HEK293T (cell line): ENCODE data around the gene LRRC75A.

ENCODE experiments used
- ARNT ChIP-seq: fragments of 450-650 bp; IDR thresholded peaks from 2 replicates; pipeline ENCODE4 v1.6.1; 2017; ENCODE audit warnings: mild to moderate bottlenecking
- BHLHE40 ChIP-seq: fragments of 450-650 bp; IDR thresholded peaks from 2 replicates; pipeline ENCODE4 v1.6.1; 2016; ENCODE audit warnings: mild to moderate bottlenecking, moderate library complexity, borderline replicate concordance
- ELF4 ChIP-seq: fragments of 450-650 bp; IDR thresholded peaks from 2 replicates; pipeline ENCODE4 v1.6.1; 2017; ENCODE audit warnings: antibody characterized with exemption
- FOXA1 ChIP-seq: fragments of 450-650 bp; IDR thresholded peaks from 2 replicates; pipeline ENCODE4 v1.6.1; 2016; ENCODE audit warnings: mild to moderate bottlenecking
- FOXK2 ChIP-seq: fragments of 450-650 bp; IDR thresholded peaks from 2 replicates; pipeline ENCODE4 v1.6.1; 2016; ENCODE audit warnings: mild to moderate bottlenecking
- FOXM1 ChIP-seq: fragments of 450-650 bp; IDR thresholded peaks from 2 replicates; pipeline ENCODE4 v1.6.1; 2017; ENCODE audit warnings: mild to moderate bottlenecking, borderline replicate concordance
- LEF1 ChIP-seq: fragments of 450-650 bp; IDR thresholded peaks from 2 replicates; pipeline ENCODE4 v1.6.1; 2017; ENCODE audit warnings: mild to moderate bottlenecking, borderline replicate concordance
- SP1 ChIP-seq: fragments of 450-650 bp; IDR thresholded peaks from 2 replicates; pipeline ENCODE4 v1.6.1; 2017
- SUZ12 ChIP-seq: fragments of 450-650 bp; IDR thresholded peaks from 2 replicates; pipeline ENCODE4 v1.6.1; 2016; ENCODE audit warnings: mild to moderate bottlenecking
- TARDBP ChIP-seq: fragments of 450-650 bp; IDR thresholded peaks from 2 replicates; pipeline ENCODE4 v1.6.1; 2016
- ZNF384 ChIP-seq: fragments of 450-650 bp; IDR thresholded peaks from 2 replicates; pipeline ENCODE4 v1.6.1; 2016
- TF ChIP-seq, protein P1 (sequence below): fragments of 450-650 bp; IDR thresholded peaks from 2 replicates; pipeline ENCODE4 v1.6.1; 2016

DNA sequence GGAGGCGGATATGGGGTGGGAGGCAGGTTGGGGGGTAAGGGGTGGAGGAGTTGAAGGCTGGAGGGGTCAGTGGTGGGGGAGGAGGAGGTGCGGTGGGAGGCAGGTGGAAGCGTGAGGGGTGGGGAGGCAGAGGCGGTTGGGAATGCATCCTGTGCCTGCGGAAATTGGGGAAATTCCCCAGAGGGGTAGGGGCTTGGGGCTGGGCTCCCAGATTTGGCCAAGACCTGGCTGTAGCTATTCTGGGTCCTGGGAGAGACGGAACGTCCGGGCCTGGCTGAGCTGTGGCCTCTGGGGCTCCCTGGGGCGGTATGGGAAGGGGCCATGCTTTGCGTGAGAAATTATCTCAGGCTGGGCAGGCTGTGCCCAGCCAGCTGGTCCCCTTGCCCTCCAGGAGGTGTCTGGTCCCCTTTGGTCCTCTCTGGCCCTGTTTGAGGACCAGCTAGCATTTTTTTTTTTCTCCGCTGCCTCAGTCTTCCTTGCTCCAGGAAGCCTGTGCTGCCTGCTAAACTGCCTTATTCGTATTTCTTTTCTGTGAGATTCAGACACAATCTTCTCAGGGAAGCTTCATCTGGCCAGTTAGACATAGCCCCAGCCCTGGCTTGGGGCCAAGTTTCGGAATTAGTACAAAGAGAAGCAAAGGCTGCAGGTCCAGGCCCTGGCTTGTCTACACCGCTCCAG, 83.9 kb downstream of the LRRC75A start:
- TF ChIP-seq ZNF384, result no peak
- no peak for TF ChIP-seq TARDBP
- TF ChIP-seq, protein P1, sequence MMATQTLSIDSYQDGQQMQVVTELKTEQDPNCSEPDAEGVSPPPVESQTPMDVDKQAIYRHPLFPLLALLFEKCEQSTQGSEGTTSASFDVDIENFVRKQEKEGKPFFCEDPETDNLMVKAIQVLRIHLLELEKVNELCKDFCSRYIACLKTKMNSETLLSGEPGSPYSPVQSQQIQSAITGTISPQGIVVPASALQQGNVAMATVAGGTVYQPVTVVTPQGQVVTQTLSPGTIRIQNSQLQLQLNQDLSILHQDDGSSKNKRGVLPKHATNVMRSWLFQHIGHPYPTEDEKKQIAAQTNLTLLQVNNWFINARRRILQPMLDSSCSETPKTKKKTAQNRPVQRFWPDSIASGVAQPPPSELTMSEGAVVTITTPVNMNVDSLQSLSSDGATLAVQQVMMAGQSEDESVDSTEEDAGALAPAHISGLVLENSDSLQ, result no peak
- no peak for TF ChIP-seq SP1
- no peak for TF ChIP-seq ELF4
- no peak for TF ChIP-seq FOXK2
- TF ChIP-seq FOXM1, result no peak
- no peak for TF ChIP-seq SUZ12
- TF ChIP-seq LEF1, result no peak
- TF ChIP-seq ARNT, result no peak
- no peak for TF ChIP-seq BHLHE40
- TF ChIP-seq FOXA1, result no peak
